Esophagus muscularis mucosa (tissue), 4 donors: ENCODE measurements around the gene CACNA1G. TPM values are rescaled to one million over a fixed set of nuclear protein-coding genes. Genes with fewer than 3 reads are reported as not detected.

Source experiments
- DNase-seq: peaks from one replicate; pipeline ENCODE4 v3.0.0-alpha.2; 2017; ENCODE audit errors: extremely low spot score
- H3K27ac ChIP-seq, 4 donors: fragments of 200-600 bp; sonication (generic); replicated peaks in 1 of 4; 1 replicate in 3 of 4; 2 replicates in 1 of 4; pipeline ENCODE4 v1.5.1; 2016 to 2019; ENCODE audit warnings: mild to moderate bottlenecking in 1 of 4
- H3K27me3 ChIP-seq, 4 donors: fragments of 200-600 bp; sonication (generic); one replicate each; pipeline versions ENCODE4 v1.5.1 to v1.6.0; 2016 to 2019
- H3K36me3 ChIP-seq, 4 donors: fragments of 200-600 bp; sonication (generic); one replicate each; pipeline ENCODE4 v1.5.1; 2016 to 2019
- H3K4me1 ChIP-seq, 4 donors: fragments of 200-600 bp; sonication (generic); one replicate each; pipeline ENCODE4 v1.5.1; 2016 to 2019
- H3K4me3 ChIP-seq, 4 donors: fragments of 200-600 bp; sonication (generic); 1 replicate in 2 of 4; 2 replicates in 2 of 4; pipeline ENCODE4 v1.5.1; 2016 to 2019; ENCODE audit warnings: mild to moderate bottlenecking in 4 of 4, moderate library complexity in 1 of 4
- H3K9me3 ChIP-seq, 4 donors: fragments of 200-600 bp; sonication (generic); 1 replicate in 3 of 4; 2 replicates in 1 of 4; pipeline ENCODE4 v1.5.1; 2016 to 2019
- EP300 ChIP-seq: sonication (generic); formaldehyde crosslinking; IDR thresholded peaks from one replicate; pipeline ENCODE4 v1.6.1; 2017; ENCODE audit warnings: antibody characterized with exemption
- POLR2A ChIP-seq: fragments of 450-650 bp; IDR thresholded peaks from one replicate; pipeline ENCODE4 v1.6.1; 2017; ENCODE audit warnings: antibody characterized with exemption, moderate library complexity, mild to moderate bottlenecking, low read depth
- POLR2AphosphoS5 ChIP-seq, 2 donors: sonication (generic); formaldehyde crosslinking; IDR thresholded peaks; one replicate each; pipeline ENCODE4 v1.6.1; 2017; ENCODE audit warnings: antibody characterized with exemption in 2 of 2
- WGBS: methylation state at CpG from one replicate; pipeline ENCODE4 v1.1.5; 2018; 5-methylcytosine and 5-hydroxymethylcytosine counted together
- intact Hi-C: fragments of 100-400 bp; cut with DNase I; formaldehyde crosslinking; loops from one replicate; pipeline ENCODE4 v1.15.1; 2023
- total RNA-seq, 4 donors: library from RNA; depleted of rRNA; stranded (reverse); fragments of >200 nt; gene quantifications; one replicate each; pipeline versions ENCODE4 v1.1.0 to v1.2.1, GENCODE V29; 2016
- TF ChIP-seq, protein P1 (sequence below), 3 experiments: fragments of 200-600 bp in 2 of 3; fragments of 450-650 bp in 1 of 3; sonication (generic) in 2 of 3; IDR thresholded peaks; one replicate each; pipeline ENCODE4 v1.5.1; 2017 to 2019; ENCODE audit warnings: antibody characterized with exemption in 3 of 3, mild to moderate bottlenecking in 2 of 3, moderate library complexity in 1 of 3

Gene CACNA1G
- total RNA-seq, 4 donors from 2014 or later, result 0.39 to 0.63 (median 0.50) TPM; not detected in 1

DNA sequence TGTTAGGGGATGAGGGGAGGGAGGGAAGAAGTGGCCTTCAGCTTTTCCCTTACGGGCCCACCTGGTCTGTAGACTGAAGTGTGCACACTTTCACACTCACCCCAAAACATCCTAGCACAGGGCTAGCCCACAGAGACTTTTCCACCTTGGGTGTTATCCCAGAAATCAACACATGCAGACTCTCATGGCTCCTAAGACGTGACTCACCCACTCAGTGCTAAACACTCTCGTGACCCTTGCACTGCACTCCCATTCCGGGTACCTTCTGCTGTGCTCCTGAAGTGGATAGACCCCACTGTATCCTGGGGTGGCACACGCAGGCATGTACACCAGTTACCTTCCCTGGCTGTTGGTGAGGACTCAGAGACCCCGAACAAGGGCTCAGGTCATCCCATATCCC, 51.1 kb downstream of the CACNA1G start:
- Histone ChIP-seq H3K4me3 (no peak overlapping the region), H3K27ac (no peak overlapping the region), H3K27me3 (peaks cover 0 to 26% (median 0%) of the 10 kb centered on the region in 4 donors), H3K36me3 (no peaks in the 10 kb centered on the region), H3K4me1 (peaks cover 0 to 9% (median 0%) of the 10 kb centered on the region in 4 donors), H3K9me3 (no peaks in the 10 kb centered on the region)
- intact Hi-C loops, result no loop called here
- 89% methylated on average over 5 of the region's 6 CpGs for WGBS
- TF ChIP-seq POLR2A (no peak), POLR2AphosphoS5 (IDR thresholded peaks at IDR 0.05) (no peak), EP300 (no peak)
- TF ChIP-seq, protein P1, sequence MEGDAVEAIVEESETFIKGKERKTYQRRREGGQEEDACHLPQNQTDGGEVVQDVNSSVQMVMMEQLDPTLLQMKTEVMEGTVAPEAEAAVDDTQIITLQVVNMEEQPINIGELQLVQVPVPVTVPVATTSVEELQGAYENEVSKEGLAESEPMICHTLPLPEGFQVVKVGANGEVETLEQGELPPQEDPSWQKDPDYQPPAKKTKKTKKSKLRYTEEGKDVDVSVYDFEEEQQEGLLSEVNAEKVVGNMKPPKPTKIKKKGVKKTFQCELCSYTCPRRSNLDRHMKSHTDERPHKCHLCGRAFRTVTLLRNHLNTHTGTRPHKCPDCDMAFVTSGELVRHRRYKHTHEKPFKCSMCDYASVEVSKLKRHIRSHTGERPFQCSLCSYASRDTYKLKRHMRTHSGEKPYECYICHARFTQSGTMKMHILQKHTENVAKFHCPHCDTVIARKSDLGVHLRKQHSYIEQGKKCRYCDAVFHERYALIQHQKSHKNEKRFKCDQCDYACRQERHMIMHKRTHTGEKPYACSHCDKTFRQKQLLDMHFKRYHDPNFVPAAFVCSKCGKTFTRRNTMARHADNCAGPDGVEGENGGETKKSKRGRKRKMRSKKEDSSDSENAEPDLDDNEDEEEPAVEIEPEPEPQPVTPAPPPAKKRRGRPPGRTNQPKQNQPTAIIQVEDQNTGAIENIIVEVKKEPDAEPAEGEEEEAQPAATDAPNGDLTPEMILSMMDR (IDR thresholded peaks at IDR 0.05), result no peak
- DNase-seq, result no peak

DNA sequence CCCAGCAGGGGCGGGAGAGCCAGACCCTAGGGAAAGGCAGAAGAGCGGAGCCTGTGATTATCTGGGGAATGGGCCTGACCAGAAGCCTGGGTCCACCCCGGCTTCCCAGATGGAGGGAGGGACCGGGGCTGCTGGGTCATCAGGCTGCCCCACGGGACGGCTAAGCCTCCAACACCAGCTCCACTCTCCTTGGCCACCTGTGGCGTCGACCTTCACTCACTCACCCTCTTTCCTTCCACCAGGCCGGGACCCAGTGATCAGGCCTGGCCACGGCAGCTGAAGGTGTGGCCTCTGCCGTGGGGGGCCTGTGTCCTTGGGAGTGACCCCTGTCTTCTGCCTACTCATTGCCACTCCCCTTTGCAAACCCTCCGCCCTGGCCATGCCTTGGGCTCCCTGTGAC, 51.8 kb downstream of the CACNA1G start:
- no peaks in the 10 kb centered on the region for H3K36me3 ChIP-seq
- TF ChIP-seq, protein P1 (IDR thresholded peaks at IDR 0.05), result no peak
- TF ChIP-seq POLR2A (no peak), EP300 (no peak), POLR2AphosphoS5 (IDR thresholded peaks at IDR 0.05) (no peak)
- intact Hi-C loops, result no loop called here
- peaks cover 0 to 26% (median 0%) of the 10 kb centered on the region in 4 donors for H3K27me3 ChIP-seq
- no peak for DNase-seq
- H3K4me3 ChIP-seq, result no peak overlapping the region
- 86% methylated on average over 12 of the region's 12 CpGs for WGBS
- H3K4me1 ChIP-seq, result peaks cover 0 to 9% (median 0%) of the 10 kb centered on the region in 4 donors
- H3K27ac ChIP-seq, result no peak overlapping the region
- H3K9me3 ChIP-seq, result no peaks in the 10 kb centered on the region

GRCh38 chr17:50613007-50613992, 52.8 kb downstream of the CACNA1G start:
- H3K27ac ChIP-seq, result no peak overlapping the region
- H3K4me3 ChIP-seq, result no peak overlapping the region
- no peak for TF ChIP-seq POLR2AphosphoS5 (IDR thresholded peaks at IDR 0.05)
- TF ChIP-seq, protein P1 (IDR thresholded peaks at IDR 0.05), result peak in 1 of 3 experiments; percentile 12
- intact Hi-C loops, result no loop called here
- 57% methylated on average over 20 of the region's 26 CpGs for WGBS
- DNase-seq, result no peak
- H3K4me1 ChIP-seq, result peaks cover 0 to 9% (median 0%) of the 10 kb centered on the region in 4 donors
- no peaks in the 10 kb centered on the region for H3K9me3 ChIP-seq
- H3K36me3 ChIP-seq, result no peaks in the 10 kb centered on the region
- H3K27me3 ChIP-seq, result peaks cover 0 to 22% (median 0%) of the 10 kb centered on the region in 4 donors

- TF ChIP-seq EP300 (no peak), POLR2AphosphoS5 (IDR thresholded peaks at IDR 0.05) (no peak), POLR2A (no peak)
- TF ChIP-seq, protein P1 (IDR thresholded peaks at IDR 0.05), result no peak
- Histone ChIP-seq H3K4me3 (no peak overlapping the region), H3K36me3 (no peaks in the 10 kb centered on the region), H3K27me3 (peaks cover 0 to 10% (median 0%) of the 10 kb centered on the region in 4 donors), H3K27ac (no peak overlapping the region), H3K9me3 (no peaks in the 10 kb centered on the region), H3K4me1 (peaks cover 0 to 9% (median 0%) of the 10 kb centered on the region in 4 donors)
- DNase-seq, result no peak
- intact Hi-C loops, result no loop called here
- WGBS, result 68% methylated on average over 8 of the region's 11 CpGs
These were observed 54.0 kb downstream of the CACNA1G start for GRCh38 chr17:50614471-50615051.
